Ectodermal cell (in vitro differentiated cells): Measurements from ENCODE around the gene ESPN.
"Not testable (repeated sequence)": the region's sequence is repeated elsewhere in the genome, so short reads cannot be mapped to it uniquely, and the experiment has no call there.

Experiments
- H3K27ac ChIP-seq: 2 replicates; pipeline ENCODE4 v1.7.0; 2013; ENCODE audit warnings: mild to moderate bottlenecking, low read depth, low read length; ENCODE audit not compliant: insufficient read depth, poor library complexity, severe bottlenecking
- H3K27me3 ChIP-seq: 2 replicates; pipeline ENCODE4 v1.7.0; 2013; ENCODE audit warnings: mild to moderate bottlenecking, low read length; ENCODE audit not compliant: insufficient read depth, control insufficient read depth, poor library complexity, severe bottlenecking
- H3K36me3 ChIP-seq: one replicate; pipeline ENCODE4 v1.7.0; 2013; ENCODE audit warnings: low read length; ENCODE audit not compliant: control insufficient read depth, insufficient read depth
- H3K4me1 ChIP-seq: one replicate; pipeline ENCODE4 v1.7.0; 2013; ENCODE audit warnings: low read length; ENCODE audit not compliant: control insufficient read depth, insufficient read depth
- H3K4me3 ChIP-seq: 2 replicates; pipeline ENCODE4 v1.7.0; 2013; ENCODE audit warnings: low read depth, low read length, control low read depth; ENCODE audit not compliant: insufficient read depth
- H3K9me3 ChIP-seq: 2 replicates; pipeline ENCODE4 v1.7.0; 2013; ENCODE audit warnings: mild to moderate bottlenecking, low read length, moderate library complexity; ENCODE audit not compliant: control insufficient read depth
- WGBS, 2 experiments: methylation state at CpG; one replicate each; pipeline ENCODE4 v1.1.7; 2013; ENCODE audit warnings: missing lambda C conversion rate in 2 of 2; 5-methylcytosine and 5-hydroxymethylcytosine counted together

ESPN gene

DNA sequence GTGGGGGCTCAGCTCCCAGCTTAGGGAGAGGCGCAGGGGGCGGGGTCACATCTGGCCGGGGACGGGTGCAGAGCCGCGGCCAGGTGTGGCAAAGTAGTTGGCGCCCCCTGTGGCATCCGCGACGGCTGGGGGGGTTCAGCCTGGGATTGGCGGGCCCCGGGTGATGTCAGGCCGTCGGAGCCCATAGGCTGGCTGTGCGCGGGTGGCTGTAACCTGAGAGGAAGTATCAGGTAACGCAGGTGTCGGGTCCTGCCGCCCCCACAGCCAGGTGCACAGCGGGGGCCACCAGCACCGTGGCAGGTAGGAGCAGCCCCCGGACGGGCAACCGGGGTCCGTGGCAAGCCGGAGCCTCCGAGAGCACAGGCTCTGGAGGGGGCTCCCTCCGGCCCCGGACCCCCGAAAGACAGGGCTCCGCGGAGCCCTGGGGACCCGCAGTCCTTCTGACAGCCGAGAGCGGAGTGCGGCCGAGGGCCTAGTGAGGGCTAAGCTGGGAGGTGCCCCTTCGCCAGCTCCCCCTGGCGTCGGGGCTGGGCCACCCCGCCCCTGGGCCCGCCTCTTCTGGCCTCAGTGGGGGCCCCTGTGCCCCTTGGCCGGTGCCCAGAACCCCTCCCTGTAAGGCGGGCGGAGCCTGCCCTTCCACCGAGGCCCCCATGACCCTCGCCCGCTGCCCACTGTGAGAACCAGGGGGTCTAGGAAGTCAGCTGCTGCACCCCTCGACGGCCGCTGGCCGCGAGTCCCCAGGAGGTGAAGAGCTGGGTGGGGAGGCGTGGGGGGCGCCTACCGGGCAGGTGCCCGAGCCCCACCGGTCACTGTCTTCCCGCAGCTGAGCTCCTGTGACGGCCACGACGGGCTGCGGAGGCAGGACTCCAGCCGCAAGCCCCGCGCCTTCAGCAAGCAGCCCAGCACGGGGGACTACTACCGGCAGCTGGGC lies 23.5 kb downstream of the ESPN start:
- peaks cover 62% of the 10 kb centered on the region for H3K27me3 ChIP-seq
- H3K9me3 ChIP-seq: no peaks in the 10 kb centered on the region
- H3K4me3 ChIP-seq: peak overlapping the region; percentile 37
- WGBS, 2 experiments: 3% methylated on average over 68 of the region's 68 CpGs
- H3K27ac ChIP-seq: no peak overlapping the region
- peaks cover 31% of the 10 kb centered on the region for H3K4me1 ChIP-seq
- H3K36me3 ChIP-seq: no peaks in the 10 kb centered on the region

DNA sequence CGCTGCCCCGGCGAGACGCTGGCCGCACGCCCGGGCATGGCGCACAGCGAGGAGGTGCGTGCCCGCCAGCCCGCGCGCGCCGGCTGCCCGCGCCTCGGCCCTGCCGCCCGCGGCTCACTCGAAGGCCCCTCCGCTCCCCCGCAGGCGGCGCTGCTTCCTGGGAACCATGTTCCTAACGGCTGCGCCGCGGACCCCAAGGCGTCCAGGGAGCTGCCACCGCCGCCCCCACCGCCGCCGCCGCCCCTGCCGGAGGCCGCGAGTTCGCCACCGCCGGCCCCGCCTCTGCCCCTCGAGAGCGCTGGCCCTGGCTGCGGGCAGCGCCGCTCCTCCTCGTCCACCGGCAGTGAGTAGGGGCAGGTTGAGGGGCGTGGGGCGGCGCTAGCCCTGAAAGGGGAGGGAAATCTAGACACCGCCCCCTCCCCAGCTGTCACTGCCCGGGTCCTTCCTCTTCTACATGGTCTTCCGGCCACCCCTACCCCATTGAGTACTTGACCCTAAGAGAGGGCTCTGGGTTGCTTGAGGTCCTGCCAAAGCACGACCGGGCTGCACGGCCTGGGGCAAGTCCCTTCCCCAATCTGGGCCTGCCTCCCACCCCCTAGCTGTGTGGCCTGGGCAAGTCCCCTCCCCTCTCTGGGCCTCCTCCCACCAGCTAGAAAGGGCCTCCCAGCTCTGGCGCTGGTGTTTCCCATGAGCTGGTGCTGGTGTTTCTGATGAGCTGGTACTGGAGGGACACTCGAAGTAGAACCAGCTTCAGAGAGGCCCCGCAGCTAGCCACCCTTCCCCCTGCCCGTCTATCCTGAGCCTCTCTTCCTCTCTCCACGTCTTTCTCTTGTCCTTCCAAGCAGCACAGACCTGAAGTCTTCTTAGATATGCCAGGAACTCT lies 24.4 kb downstream of the ESPN start:
- H3K27ac ChIP-seq: no peak overlapping the region
- peaks cover 35% of the 10 kb centered on the region for H3K4me1 ChIP-seq
- WGBS, 2 experiments: 4 to 5% methylated on average over 62 to 64 of the region's 66 CpGs
- H3K9me3 ChIP-seq: no peaks in the 10 kb centered on the region
- no peaks in the 10 kb centered on the region for H3K36me3 ChIP-seq
- H3K27me3 ChIP-seq: peaks cover 71% of the 10 kb centered on the region
- peak overlapping the region; percentile 16 for H3K4me3 ChIP-seq

DNA sequence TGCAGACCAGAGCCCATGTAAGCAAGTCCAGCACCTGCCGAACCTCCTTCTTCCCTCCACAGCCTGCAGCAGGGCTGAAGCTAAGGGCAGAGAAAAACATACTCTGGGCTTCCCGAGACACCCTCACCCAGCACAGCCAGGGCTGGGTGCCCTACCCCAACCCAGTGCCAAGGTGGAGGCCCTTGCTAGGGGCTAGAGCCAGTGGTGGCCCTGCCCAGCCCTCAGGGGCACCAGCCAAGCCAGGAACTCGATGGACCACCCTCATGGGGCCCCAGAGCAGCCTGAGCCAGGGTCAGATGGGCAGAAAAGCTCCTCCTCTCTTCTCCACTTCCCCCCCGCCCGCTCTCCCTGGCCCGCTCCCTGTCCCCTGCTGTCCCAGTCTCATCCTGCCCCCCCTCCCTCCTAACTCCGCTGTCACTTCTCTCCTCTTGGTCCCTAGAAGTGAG lies 25.5 kb downstream of the ESPN start:
- Histone ChIP-seq H3K9me3 (no peaks in the 10 kb centered on the region), H3K27ac (no peak overlapping the region), H3K4me3 (no peak overlapping the region), H3K4me1 (peaks cover 37% of the 10 kb centered on the region), H3K27me3 (peaks cover 81% of the 10 kb centered on the region), H3K36me3 (no peaks in the 10 kb centered on the region)
- WGBS, 2 experiments: 64 to 74% methylated on average over 6 of the region's 7 CpGs

DNA sequence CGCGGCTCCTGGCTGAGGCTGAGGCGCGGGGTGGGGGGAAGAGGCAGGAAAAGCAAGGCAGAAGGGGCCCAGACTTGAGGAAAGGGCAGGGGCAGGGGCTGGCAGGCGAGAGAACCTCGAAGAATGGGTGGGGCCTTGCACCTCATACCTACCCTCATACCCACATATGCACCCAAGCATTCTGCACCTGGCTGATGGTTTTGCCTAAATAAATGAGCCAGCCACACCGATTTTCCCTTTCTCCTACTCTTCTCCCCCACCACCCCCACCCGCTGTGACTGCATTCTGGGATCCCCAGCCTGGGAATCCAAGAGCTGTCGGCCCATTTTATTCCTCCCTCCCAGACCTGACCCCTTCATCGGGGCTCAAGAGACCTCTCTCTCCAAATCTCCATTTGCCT lies 25.9 kb downstream of the ESPN start:
- H3K4me3 ChIP-seq, H3K27ac ChIP-seq, H3K36me3 ChIP-seq, H3K9me3 ChIP-seq: not testable (repeated sequence)
- WGBS, 2 experiments: 66 to 70% methylated on average over 10 of the region's 10 CpGs
- Histone ChIP-seq H3K4me1 (peaks cover 37% of the 10 kb centered on the region), H3K27me3 (peaks cover 86% of the 10 kb centered on the region)

DNA sequence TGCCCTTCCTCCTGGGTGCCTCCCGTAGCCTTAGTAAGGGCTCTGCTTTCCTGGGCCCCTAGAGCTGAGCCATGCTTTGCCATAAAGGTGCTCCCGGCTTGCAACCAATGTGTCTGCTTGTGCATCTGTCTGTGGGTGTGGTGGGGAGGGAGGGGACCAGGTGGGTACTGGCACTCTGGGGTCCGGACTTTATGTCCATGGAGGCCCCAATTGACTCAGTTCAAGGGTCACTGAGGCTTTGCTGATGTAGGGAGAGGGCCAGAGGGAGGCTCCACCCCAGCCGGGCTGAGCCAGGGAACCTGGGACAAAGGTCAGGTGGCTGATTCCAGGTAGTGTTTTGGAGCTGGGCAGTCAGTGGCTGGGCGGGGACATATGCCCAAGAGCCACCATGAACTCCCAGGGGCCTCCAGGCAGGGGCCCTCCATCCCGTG lies 26.4 kb downstream of the ESPN start:
- no peaks in the 10 kb centered on the region for H3K9me3 ChIP-seq
- H3K27me3 ChIP-seq: peaks cover 90% of the 10 kb centered on the region
- no peak overlapping the region for H3K27ac ChIP-seq
- peaks cover 35% of the 10 kb centered on the region for H3K4me1 ChIP-seq
- no peaks in the 10 kb centered on the region for H3K36me3 ChIP-seq
- WGBS, 2 experiments: 91 to 92% methylated on average over 6 of the region's 6 CpGs
- H3K4me3 ChIP-seq: no peak overlapping the region

DNA sequence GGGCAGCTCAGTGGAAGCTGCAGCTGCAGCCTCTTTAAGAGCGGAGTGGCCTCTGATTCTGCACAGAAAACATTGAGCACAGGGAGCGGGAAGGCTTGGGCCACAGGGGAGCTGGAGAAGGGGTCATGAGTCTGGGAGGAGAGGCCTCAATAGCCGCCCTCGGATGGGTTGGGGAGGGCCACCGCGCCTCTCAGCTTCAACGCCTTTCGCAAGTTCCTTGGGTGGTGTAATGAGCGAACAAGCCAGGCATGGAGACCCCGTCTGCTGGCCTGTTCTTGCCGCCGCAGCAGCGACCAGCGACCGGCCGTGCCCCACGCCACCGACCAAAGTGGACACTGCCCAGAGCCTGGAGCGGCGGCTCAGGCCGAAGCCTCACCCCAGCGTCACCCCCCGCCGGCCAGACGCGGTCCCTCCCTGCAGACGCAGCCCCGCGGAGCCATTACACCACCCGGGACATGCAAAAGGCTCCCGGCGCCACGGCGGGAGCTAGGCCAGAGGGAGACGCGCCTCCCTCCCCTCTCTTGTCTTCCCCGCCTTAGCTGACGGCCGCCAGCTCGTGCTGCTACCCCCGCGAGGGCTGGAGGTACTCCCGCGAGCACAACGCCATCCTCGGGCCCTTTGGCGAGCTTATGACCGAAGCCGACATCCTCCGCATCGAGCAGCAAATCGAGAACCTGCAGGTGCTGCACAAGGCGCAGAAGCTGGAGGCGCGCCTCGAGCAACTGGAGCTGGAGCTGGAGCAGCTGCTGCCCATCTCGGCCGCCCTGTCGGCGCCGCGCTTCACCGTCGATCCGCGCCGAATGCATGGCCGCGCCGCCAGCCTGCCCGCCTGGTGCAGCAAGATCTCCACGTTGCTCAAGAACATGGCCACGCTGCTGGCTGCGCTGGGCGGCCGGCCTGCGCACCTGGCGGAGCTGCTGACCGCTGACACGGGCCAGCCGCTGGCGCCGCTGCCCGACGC lies 29.6 kb downstream of the ESPN start:
- H3K9me3 ChIP-seq, H3K4me3 ChIP-seq, H3K27ac ChIP-seq, H3K36me3 ChIP-seq: not testable (repeated sequence)
- Histone ChIP-seq H3K27me3 (peaks cover 74% of the 10 kb centered on the region), H3K4me1 (peaks cover 23% of the 10 kb centered on the region)
- 23 to 25% methylated on average over 85 of the region's 85 CpGs for WGBS, 2 experiments

DNA sequence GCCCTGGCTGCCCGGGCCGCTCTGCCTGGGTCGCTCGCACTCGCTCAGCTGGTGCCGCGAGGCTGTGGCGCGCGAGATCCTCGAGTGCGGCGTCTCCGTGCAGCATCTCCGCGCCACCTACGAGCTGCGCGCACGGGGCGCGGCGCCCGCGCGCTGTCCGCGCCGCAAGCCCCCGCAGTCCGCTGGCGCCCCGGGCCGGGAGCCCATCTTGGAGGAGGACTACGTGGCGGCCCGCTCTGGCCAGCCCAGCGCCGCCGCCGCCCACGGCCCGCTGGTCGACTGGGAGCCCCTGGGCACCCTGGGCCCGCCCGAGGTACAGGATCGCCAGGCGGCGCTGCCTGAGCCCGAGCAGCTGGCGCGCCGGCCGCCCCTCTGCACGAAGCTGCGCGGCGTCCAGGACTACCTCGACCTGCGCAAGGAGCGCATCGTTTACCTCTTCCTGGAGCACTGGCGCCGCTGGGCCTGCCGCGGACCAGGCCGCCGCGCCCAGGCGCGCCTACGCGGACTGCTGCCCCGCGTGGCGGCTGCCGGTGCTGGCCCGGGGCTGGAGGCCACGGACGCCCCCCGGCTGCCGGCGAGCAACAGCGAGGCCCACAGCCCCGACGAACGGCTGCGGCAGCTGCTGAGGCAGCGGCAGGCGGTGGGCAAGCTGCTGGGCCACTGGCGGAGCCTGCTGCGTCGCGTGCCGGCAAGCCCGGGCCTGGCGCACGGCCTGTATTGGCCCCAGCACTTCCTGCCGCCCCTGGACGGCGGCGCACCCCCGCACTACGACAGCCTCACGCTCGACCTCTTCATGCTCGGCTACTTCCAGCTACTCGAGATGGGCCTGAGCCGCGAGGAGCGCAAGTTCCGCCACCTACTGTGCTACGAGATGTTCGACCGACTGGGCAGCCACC lies 30.5 kb downstream of the ESPN start:
- Histone ChIP-seq H3K27ac (no peak overlapping the region), H3K9me3 (no peaks in the 10 kb centered on the region), H3K4me1 (peaks cover 13% of the 10 kb centered on the region), H3K36me3 (no peaks in the 10 kb centered on the region), H3K27me3 (peaks cover 67% of the 10 kb centered on the region), H3K4me3 (no peak overlapping the region)
- 14 to 15% methylated on average over 115 of the region's 115 CpGs for WGBS, 2 experiments

DNA sequence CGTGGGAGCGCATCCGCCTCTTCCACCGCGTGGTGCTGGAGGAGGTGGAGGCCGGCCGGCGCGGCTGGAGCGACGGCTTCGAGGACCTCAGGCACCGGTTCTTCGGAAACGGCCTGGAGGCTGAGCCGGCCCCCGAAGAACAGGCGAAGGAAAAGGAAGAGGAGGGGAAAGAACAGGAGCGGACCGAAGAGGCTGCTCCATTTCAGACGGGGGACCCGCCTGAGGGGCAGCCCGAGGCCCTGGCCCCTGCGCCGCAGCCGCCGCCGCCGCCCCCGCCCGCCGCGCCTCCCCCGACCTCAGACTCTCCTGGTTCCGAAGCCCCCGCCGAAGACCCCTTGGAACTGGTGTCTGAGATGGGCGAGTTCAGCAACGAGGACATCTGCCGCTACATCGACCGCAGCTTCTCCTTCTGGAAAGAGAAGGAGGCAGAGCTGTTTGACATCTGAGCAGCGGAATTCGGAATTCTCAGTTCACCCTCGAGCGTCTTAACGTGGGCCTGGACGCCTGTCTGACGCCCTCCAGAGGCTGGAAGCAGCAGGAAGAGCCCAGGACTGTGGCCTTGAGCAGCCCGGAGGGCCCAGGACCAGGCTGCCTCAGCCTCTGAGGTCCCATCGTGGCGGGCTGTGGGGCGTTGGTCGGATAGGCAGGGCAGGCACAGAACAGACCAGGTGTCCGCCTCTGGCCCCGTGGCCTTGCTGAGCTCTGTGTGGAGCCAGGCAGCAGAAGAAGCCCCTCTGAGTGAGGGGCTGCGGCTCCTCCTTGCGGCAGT lies 31.4 kb downstream of the ESPN start:
- H3K36me3 ChIP-seq, H3K4me1 ChIP-seq, H3K9me3 ChIP-seq, H3K27ac ChIP-seq, H3K4me3 ChIP-seq: not testable (repeated sequence)
- H3K27me3 ChIP-seq: peaks cover 59% of the 10 kb centered on the region
- WGBS, 2 experiments: 86% methylated on average over 58 of the region's 58 CpGs
